IMR-90 (cell line): ENCODE data around the gene IGF1. TPM values are rescaled to one million over a fixed set of nuclear protein-coding genes. Genes with fewer than 3 reads are reported as not detected.

Experiments
- ATAC-seq: fragments of 200-7000 bp; cut with Tn5 transposase; 2 replicates; pipeline ENCODE4 v1.9.1; 2020; ENCODE audit warnings: low read depth, mild to moderate bottlenecking, moderate library complexity
- BruUV-seq: library from RNA; stranded (reverse); fragments of 400-500 nt; replicated peaks from 2 replicates; lab custom pipeline; 2021; lab: Mats Ljungman, UMichigan
- CTCF ChIA-PET: fragments of 300-600 bp; formaldehyde crosslinking; extraction: SDS; loops from one replicate; lab custom pipeline; 2021; ENCODE audit warnings: antibody characterized with exemption; lab: Yijun Ruan, JAX
- POLR2A ChIA-PET: fragments of 300-600 bp; sonication (Branson Sonifier 250); formaldehyde crosslinking; loops from one replicate; lab custom pipeline; 2022; ENCODE audit warnings: antibody characterized with exemption; ENCODE audit not compliant: unreplicated experiment; lab: Charles Lee
- DNase-seq: peaks from one replicate; pipeline ENCODE4 v3.0.0; 2013
- H2AFZ ChIP-seq: replicated peaks from 2 replicates; pipeline ENCODE3; 2013; ENCODE audit warnings: low read length, mild to moderate bottlenecking; ENCODE audit not compliant: poor library complexity
- H2AK5ac ChIP-seq: 2 replicates; pipeline ENCODE4 v1.6.1; 2013; ENCODE audit warnings: low read depth, low read length, inconsistent platforms
- H2AK9ac ChIP-seq: replicated peaks from 2 replicates; pipeline ENCODE3; 2013; ENCODE audit warnings: mild to moderate bottlenecking, low read depth, low read length, moderate library complexity; ENCODE audit not compliant: poor library complexity
- H2BK120ac ChIP-seq: 2 replicates; pipeline ENCODE4 v1.6.1; 2013; ENCODE audit warnings: low read depth, low read length, inconsistent platforms
- H2BK15ac ChIP-seq: 3 replicates; pipeline ENCODE4 v1.6.1; 2013; ENCODE audit warnings: low read depth, low read length, inconsistent platforms
- H2BK20ac ChIP-seq: 2 replicates; pipeline ENCODE4 v1.6.1; 2013; ENCODE audit warnings: low read depth, mild to moderate bottlenecking, inconsistent platforms, low read length, moderate library complexity
- H2BK5ac ChIP-seq: 2 replicates; pipeline ENCODE4 v1.6.1; 2013; ENCODE audit warnings: mild to moderate bottlenecking, low read depth, low read length, inconsistent platforms; ENCODE audit not compliant: poor library complexity, severe bottlenecking
- H3K14ac ChIP-seq: replicated peaks from 2 replicates; pipeline ENCODE4 v1.6.1; 2013; ENCODE audit warnings: low read depth, low read length, inconsistent platforms
- H3K18ac ChIP-seq: 2 replicates; pipeline ENCODE4 v1.6.1; 2013; ENCODE audit warnings: low read depth, low read length, control low read depth
- H3K23ac ChIP-seq: 2 replicates; pipeline ENCODE4 v1.6.1; 2013; ENCODE audit warnings: low read depth, low read length, inconsistent platforms
- H3K27ac ChIP-seq: 2 replicates; pipeline ENCODE4 v1.5.1; 2013; ENCODE audit warnings: mild to moderate bottlenecking, control low read depth, low read length; ENCODE audit not compliant: insufficient read depth
- H3K27me3 ChIP-seq: 2 replicates; pipeline ENCODE4 v1.6.1; 2013; ENCODE audit warnings: low read length; ENCODE audit not compliant: control insufficient read depth, insufficient read depth
- H3K36me3 ChIP-seq: 2 replicates; pipeline ENCODE4 v1.6.1; 2013; ENCODE audit warnings: low read length, mixed read lengths; ENCODE audit not compliant: control insufficient read depth, insufficient read depth
- H3K4ac ChIP-seq: 2 replicates; pipeline ENCODE4 v1.6.1; 2013; ENCODE audit warnings: low read depth, low read length, inconsistent platforms
- H3K4me1 ChIP-seq: 2 replicates; pipeline ENCODE4 v1.6.1; 2013; ENCODE audit warnings: low read length, mixed read lengths; ENCODE audit not compliant: control insufficient read depth, insufficient read depth
- H3K4me2 ChIP-seq: 2 replicates; pipeline ENCODE4 v1.6.1; 2013; ENCODE audit warnings: low read depth, mild to moderate bottlenecking, control low read depth, low read length, moderate library complexity
- H3K4me3 ChIP-seq: 2 replicates; pipeline ENCODE4 v1.5.1; 2013; ENCODE audit warnings: low read depth, mild to moderate bottlenecking, control low read depth, low read length, moderate library complexity; ENCODE audit not compliant: insufficient read depth
- H3K56ac ChIP-seq: 2 replicates; pipeline ENCODE4 v1.6.1; 2013; ENCODE audit warnings: low read length, inconsistent platforms; ENCODE audit not compliant: insufficient read depth; ENCODE audit errors: extremely low read depth
- H3K79me1 ChIP-seq, 2 experiments: 2 replicates each; pipeline ENCODE4 v1.6.1; 2013; ENCODE audit warnings: low read length in 2 of 2, inconsistent platforms in 1 of 2, low read depth in 1 of 2
- H3K9ac ChIP-seq: 2 replicates; pipeline ENCODE4 v1.6.1; 2013; ENCODE audit warnings: low read depth, low read length, control low read depth
- H3K9me1 ChIP-seq: 2 replicates; pipeline ENCODE4 v1.6.1; 2013; ENCODE audit warnings: low read length, inconsistent platforms; ENCODE audit not compliant: insufficient read depth
- H3K9me3 ChIP-seq: 2 replicates; pipeline ENCODE4 v1.6.1; 2013; ENCODE audit warnings: low read length; ENCODE audit not compliant: control insufficient read depth, insufficient read depth
- H4K20me1 ChIP-seq: 2 replicates; pipeline ENCODE4 v1.6.1; 2013; ENCODE audit warnings: low read length, inconsistent platforms; ENCODE audit not compliant: insufficient read depth
- H4K5ac ChIP-seq: 2 replicates; pipeline ENCODE4 v1.6.1; 2013; ENCODE audit warnings: mild to moderate bottlenecking, low read depth, low read length, control low read depth
- H4K8ac ChIP-seq, 2 experiments: 2 replicates each; pipeline ENCODE4 v1.6.1; 2013; ENCODE audit warnings: low read depth in 2 of 2, low read length in 2 of 2, control low read depth in 1 of 2, inconsistent platforms in 1 of 2
- H4K91ac ChIP-seq: 2 replicates; pipeline ENCODE4 v1.6.1; 2013; ENCODE audit warnings: low read depth, low read length, inconsistent platforms; ENCODE audit not compliant: insufficient read depth
- BHLHE40 ChIP-seq: fragments of 150-350 bp; IDR thresholded peaks from 2 replicates; pipeline ENCODE4 v1.6.1; 2016; ENCODE audit warnings: mild to moderate bottlenecking, low read depth, low read length
- MAFK ChIP-seq: IDR thresholded peaks from 2 replicates; pipeline ENCODE4 v1.6.1; 2012; ENCODE audit warnings: low read depth, low read length, improper control_type of control experiment
- WGBS, 2 experiments: methylation state at CpG; one replicate each; pipeline versions ENCODE4 v1.1.5 to v1.1.7; 2013; ENCODE audit warnings: missing lambda C conversion rate in 2 of 2; ENCODE audit not compliant: insufficient read length in 1 of 2; ENCODE audit errors: extremely low coverage in 2 of 2; 5-methylcytosine and 5-hydroxymethylcytosine counted together
- dilution Hi-C: fragments of 300-500 bp; cut with HindIII; formaldehyde crosslinking; loops from one replicate; pipeline ENCODE4 v1.14.3; 2018; ENCODE audit warnings: low sequenced_read_pairs; ENCODE audit not compliant: unreplicated experiment
- in situ Hi-C: fragments of 300-500 bp; cut with MboI; formaldehyde crosslinking; loops from 3 replicates; pipeline ENCODE4 v1.14.3; 2019; ENCODE audit warnings: low sequenced_read_pairs, inconsistent platforms, mixed read lengths
- intact Hi-C: fragments of 100-400 bp; cut with micrococcal nuclease; formaldehyde crosslinking; loops from 2 replicates; pipeline ENCODE4 v1.10.0; 2022
- polyA plus RNA-seq, 3 experiments: library from polyadenylated mRNA; depleted of rRNA; stranded (reverse); fragments of >200 nt; gene quantifications; 2 replicates each; pipeline ENCODE4 v1.2.3, GENCODE V29; 2012; ENCODE audit warnings: low replicate concordance in 1 of 3
- total RNA-seq: library from RNA; depleted of rRNA; stranded (reverse); fragments of >200 nt; gene quantifications from 2 replicates; pipeline ENCODE4 v1.2.3, GENCODE V29; 2012

Gene IGF1
- total and polyA plus RNA-seq, 2 of the 4 experiments (the other 2 are of a cell fraction) = under 0.01 to 0.12 TPM

- H4K8ac ChIP-seq = peak overlapping the region; percentile 44 to 90; a peak in 3 of 4 replicates
- 91% methylated on average over 4 of the region's 11 CpGs; no CpG with 5 or more reads in 1 of the 2 experiments for WGBS, 2 experiments
- peak overlapping the region; percentile 81 for H3K4me2 ChIP-seq
- peaks cover 13% of the 10 kb centered on the region for H3K9me1 ChIP-seq
- ATAC-seq (peak; percentile 76), DNase-seq (peak; percentile 73)
- no peaks in the 10 kb centered on the region for H4K20me1 ChIP-seq
- peak overlapping the region; percentile 90 for H3K23ac ChIP-seq
- no peaks in the 10 kb centered on the region for H3K9me3 ChIP-seq
- ChIA-PET CTCF (no interaction called here), POLR2A (no interaction called here)
- peak overlapping the region; percentile 93 for H2AK5ac ChIP-seq
- H3K27ac ChIP-seq = peak overlapping the region; percentile 93
- peak overlapping the region; percentile 96 for H2BK5ac ChIP-seq
- no peak overlapping the region for H3K9ac ChIP-seq
- H2BK20ac ChIP-seq = peak overlapping the region; percentile 99
- no peak overlapping the region for H2AK9ac ChIP-seq
- H2AFZ ChIP-seq = no peak overlapping the region
- H3K27me3 ChIP-seq = no peaks in the 10 kb centered on the region
- no TSS peak for BruUV-seq
- H3K36me3 ChIP-seq = no peaks in the 10 kb centered on the region
- H4K5ac ChIP-seq = peak overlapping the region; percentile 94
- no peak overlapping the region for H3K4me3 ChIP-seq
- H2BK15ac ChIP-seq = peak overlapping the region; percentile 93
- H3K4ac ChIP-seq = peak overlapping the region; percentile 99
- peak overlapping the region; percentile 73 for H3K14ac ChIP-seq
- dilution Hi-C loops (no loop called here), intact Hi-C loops (no loop called here), in situ Hi-C loops (no loop called here)
- H3K56ac ChIP-seq = peak overlapping the region; percentile 49; the same call in 1 of the 2 replicates
- H3K18ac ChIP-seq = peak overlapping the region; percentile 98
- no peaks in the 10 kb centered on the region for H3K79me1 ChIP-seq
- H2BK120ac ChIP-seq = peak overlapping the region; percentile 99
- peak overlapping the region; percentile 92 for H4K91ac ChIP-seq
- peaks cover 21% of the 10 kb centered on the region for H3K4me1 ChIP-seq
- TF ChIP-seq BHLHE40 = 0 out of 2 replicates have a peak, but pooled peaks have one; percentile 12
- no peak for TF ChIP-seq MAFK
Measured at GRCh38 chr12:102438047-102438826, 42.1 kb downstream of the IGF1 start.
